SK-N-SH (cell line): ENCODE measurements around the gene SEMA3B. TPM values are rescaled to one million over a fixed set of nuclear protein-coding genes. Genes with fewer than 3 reads are reported as not detected.

Experiments used
- CTCF ChIA-PET: fragments of 300-600, 350-600 bp; formaldehyde crosslinking; extraction: SDS; loops from one replicate; lab custom pipeline; 2021; lab: Yijun Ruan, JAX
- POLR2A ChIA-PET: fragments of 350-600 bp; sonication (Branson Sonifier 250); formaldehyde crosslinking; extraction: SDS; loops from one replicate; lab custom pipeline; 2020; ENCODE audit warnings: antibody characterized with exemption, inconsistent platforms; lab: Yijun Ruan, JAX
- DNase-seq: peaks from one replicate; pipeline ENCODE4 v3.0.0; 2012
- H2AFZ ChIP-seq: fragments of 200-600 bp; sonication (generic); 2 replicates; pipeline ENCODE4 v1.8.1; 2016; ENCODE audit warnings: antibody characterized with exemption, mild to moderate bottlenecking, low read depth
- H3F3A ChIP-seq: fragments of 200-600 bp; sonication (generic); replicated peaks from 2 replicates; pipeline ENCODE3; 2016; ENCODE audit warnings: antibody characterized with exemption, mild to moderate bottlenecking; ENCODE audit not compliant: insufficient read depth
- H3K27ac ChIP-seq, 2 experiments: fragments of 200-500 bp in 1 of 2; fragments of 200-600 bp in 1 of 2; sonication (Bioruptor generic) in 1 of 2; sonication (generic), shearing (Covaris generic) in 1 of 2; 2 replicates each; pipeline versions ENCODE4 v1.5.1 to v1.6.1; 2014 to 2016; ENCODE audit warnings: low read depth in 2 of 2, inconsistent platforms in 1 of 2, low read length in 1 of 2, mild to moderate bottlenecking in 1 of 2, mixed read lengths in 1 of 2
- H3K27me3 ChIP-seq: fragments of 200-600 bp; sonication (generic), shearing (Covaris generic); 2 replicates; pipeline ENCODE4 v1.6.1; 2016; ENCODE audit warnings: mixed run types; ENCODE audit not compliant: insufficient read depth
- H3K36me3 ChIP-seq, 2 experiments: fragments of 200-500 bp in 1 of 2; fragments of 200-600 bp in 1 of 2; sonication (Bioruptor generic) in 1 of 2; sonication (generic) in 1 of 2; replicated peaks in 1 of 2; 2 replicates each; pipeline versions ENCODE3 to v1.5.1; 2014 to 2016; ENCODE audit warnings: low read length in 1 of 2, mild to moderate bottlenecking in 1 of 2; ENCODE audit not compliant: insufficient read depth in 2 of 2, control insufficient read depth in 1 of 2
- H3K4me1 ChIP-seq, 2 experiments: fragments of 200-500 bp in 1 of 2; fragments of 200-600 bp in 1 of 2; sonication (Bioruptor generic) in 1 of 2; sonication (generic), shearing (Covaris generic) in 1 of 2; 2 replicates each; pipeline versions ENCODE4 v1.5.1 to v1.6.1; 2014 to 2016; ENCODE audit warnings: low read depth in 1 of 2, low read length in 1 of 2, mixed run types in 1 of 2; ENCODE audit not compliant: insufficient read depth in 2 of 2, control insufficient read depth in 1 of 2
- H3K4me2 ChIP-seq: fragments of 200-600 bp; sonication (generic), shearing (Covaris generic); 2 replicates; pipeline ENCODE4 v1.6.1; 2017; ENCODE audit warnings: mixed run types
- H3K4me3 ChIP-seq, 2 experiments: fragments of 200-500 bp in 1 of 2; fragments of 200-600 bp in 1 of 2; sonication (Bioruptor generic) in 1 of 2; sonication (generic), shearing (Covaris generic) in 1 of 2; 2 replicates each; pipeline versions ENCODE4 v1.5.1 to v1.8.1; 2014 to 2016; ENCODE audit warnings: low read depth in 2 of 2, inconsistent platforms in 1 of 2, low read length in 1 of 2, mild to moderate bottlenecking in 1 of 2, mixed read lengths in 1 of 2, moderate library complexity in 1 of 2
- H3K79me2 ChIP-seq: fragments of 200-600 bp; sonication (generic); 2 replicates; pipeline ENCODE4 v1.8.1; 2017; ENCODE audit warnings: mild to moderate bottlenecking; ENCODE audit not compliant: insufficient read depth
- H3K9ac ChIP-seq: fragments of 200-600 bp; sonication (generic); 2 replicates; pipeline ENCODE4 v1.6.1; 2017; ENCODE audit warnings: mixed run types
- H3K9me2 ChIP-seq: fragments of 200-600 bp; sonication (generic); 2 replicates; pipeline ENCODE4 v1.6.1; 2017; ENCODE audit warnings: mixed run types
- H3K9me3 ChIP-seq: fragments of 200-600 bp; sonication (generic); 2 replicates; pipeline ENCODE4 v1.6.1; 2017; ENCODE audit warnings: mixed run types, mild to moderate bottlenecking, moderate library complexity
- H4K20me1 ChIP-seq: fragments of 200-600 bp; sonication (generic); 2 replicates; pipeline ENCODE4 v1.6.1; 2017; ENCODE audit warnings: mild to moderate bottlenecking, mixed run types; ENCODE audit not compliant: insufficient read depth
- CHD2 ChIP-seq: fragments of 150-350 bp; IDR thresholded peaks from 2 replicates; pipeline ENCODE4 v1.6.1; 2018; ENCODE audit warnings: low read length; ENCODE audit not compliant: partially characterized antibody
- FOXJ3 ChIP-seq: sonication (generic); formaldehyde crosslinking; IDR thresholded peaks from 2 replicates; pipeline ENCODE4 v1.5.1; 2020; ENCODE audit warnings: mild to moderate bottlenecking, missing genetic modification reagents
- JUND ChIP-seq: IDR thresholded peaks from 2 replicates; pipeline ENCODE4 v1.4.0; 2012
- RAD21 ChIP-seq: IDR thresholded peaks from 2 replicates; pipeline ENCODE4 v1.6.1; 2012; ENCODE audit warnings: mild to moderate bottlenecking, low read length
- RCOR1 ChIP-seq: fragments of 150-350 bp; IDR thresholded peaks from 2 replicates; pipeline ENCODE4 v1.6.1; 2017; ENCODE audit warnings: antibody characterized with exemption, low read length
- RXRA ChIP-seq: IDR thresholded peaks from 2 replicates; pipeline ENCODE4 v1.4.0; 2012; ENCODE audit warnings: low read depth, mild to moderate bottlenecking, borderline replicate concordance
- TAF1 ChIP-seq: IDR thresholded peaks from 2 replicates; pipeline ENCODE4 v1.6.1; 2012; ENCODE audit warnings: low read depth, mild to moderate bottlenecking, low read length, moderate library complexity, borderline replicate concordance
- TEAD4 ChIP-seq: IDR thresholded peaks from 2 replicates; pipeline ENCODE4 v1.4.0; 2012; ENCODE audit warnings: mild to moderate bottlenecking, borderline replicate concordance; ENCODE audit not compliant: insufficient read depth
- YY1 ChIP-seq: IDR thresholded peaks from 2 replicates; pipeline ENCODE4 v1.4.0; 2012; ENCODE audit warnings: low read depth, mild to moderate bottlenecking
- WGBS: methylation state at CpG from one replicate; pipeline ENCODE4 v1.1.6; 2017; ENCODE audit warnings: low lambda C conversion rate; 5-methylcytosine and 5-hydroxymethylcytosine counted together
- polyA plus RNA-seq, 3 experiments: library from polyadenylated mRNA; depleted of rRNA; stranded (reverse); fragments of >200 nt; gene quantifications; 2 replicates each; pipeline ENCODE4 v1.2.3, GENCODE V29; 2012
- TF ChIP-seq, protein P1 (sequence below): IDR thresholded peaks from 2 replicates; pipeline ENCODE4 v1.6.1; 2012; ENCODE audit warnings: mild to moderate bottlenecking, low read depth, low read length, moderate library complexity
- TF ChIP-seq, protein P2 (sequence below): IDR thresholded peaks from 2 replicates; pipeline ENCODE4; 2012
- TF ChIP-seq, protein P3 (sequence below): fragments of 150-350 bp; IDR thresholded peaks from 2 replicates; pipeline ENCODE4 v1.6.1; 2016; ENCODE audit warnings: mild to moderate bottlenecking, low read depth, low read length

SEMA3B gene
- polyA plus RNA-seq, 1 of the 3 experiments (the other 2 are of a cell fraction): 14.9 TPM

DNA sequence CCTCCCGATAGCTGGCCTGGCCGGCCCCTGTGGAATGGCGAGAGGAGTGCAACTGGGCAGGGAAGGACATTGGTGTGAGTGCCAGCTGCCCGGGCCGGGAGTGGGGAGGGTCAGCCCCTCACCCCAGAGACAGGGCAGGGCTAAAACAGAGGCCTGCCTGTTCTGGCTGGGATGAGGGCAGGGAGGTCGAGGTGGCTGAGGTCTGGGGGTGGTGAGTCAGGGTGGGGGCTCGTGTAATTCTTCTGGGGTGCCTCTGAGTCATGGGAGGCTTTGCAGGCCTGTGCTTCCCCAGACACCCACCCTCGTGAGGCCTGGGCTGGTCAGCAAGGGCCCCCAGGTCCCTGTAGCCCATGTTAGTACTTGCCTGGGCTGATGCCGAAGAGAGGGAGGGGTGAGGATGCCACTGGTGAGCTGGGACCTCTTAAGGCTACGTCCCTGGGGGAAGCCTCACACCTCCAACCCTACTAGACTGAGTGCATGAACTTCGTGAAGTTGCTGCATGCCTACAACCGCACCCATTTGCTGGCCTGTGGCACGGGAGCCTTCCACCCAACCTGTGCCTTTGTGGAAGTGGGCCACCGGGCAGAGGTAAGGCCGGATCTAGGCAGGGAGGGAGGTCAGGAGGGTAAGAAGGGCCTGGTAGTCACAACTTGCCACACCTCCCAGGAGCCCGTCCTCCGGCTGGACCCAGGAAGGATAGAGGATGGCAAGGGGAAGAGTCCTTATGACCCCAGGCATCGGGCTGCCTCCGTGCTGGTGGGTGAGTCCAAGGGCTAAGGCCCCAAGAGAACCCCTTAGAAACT lies 1.7 kb downstream of the SEMA3B start:
- no peaks in the 10 kb centered on the region for H3K9me2 ChIP-seq
- H3K27ac ChIP-seq: no peak overlapping the region
- H3K4me3 ChIP-seq: no peak overlapping the region
- no peaks in the 10 kb centered on the region for H3K36me3 ChIP-seq
- 0 out of 2 replicates have a peak, but pooled peaks cover 14% of the 10 kb centered on the region for H3K27me3 ChIP-seq
- H2AFZ ChIP-seq: no peak overlapping the region
- H3F3A ChIP-seq: peaks cover 18% of the 10 kb centered on the region
- no peak overlapping the region for H3K9ac ChIP-seq
- peak overlapping the region; percentile 45; the same call in 1 of the 2 replicates for H3K4me2 ChIP-seq
- DNase-seq: no peak
- 74% methylated on average over 8 of the region's 19 CpGs for WGBS
- ChIA-PET CTCF (interaction anchor here (0.8 to 12.2 kb wide), 8 partner anchors 11 to 157 kb away, joined by 3 to 206 read pairs (median 12); partner anchors contain the start of gene GNAT1), POLR2A (no interaction called here)
- no peaks in the 10 kb centered on the region for H3K79me2 ChIP-seq
- H4K20me1 ChIP-seq: no peaks in the 10 kb centered on the region
- H3K9me3 ChIP-seq: no peaks in the 10 kb centered on the region
- H3K4me1 ChIP-seq: peaks cover 11 to 26% of the 10 kb centered on the region in 2 experiments; a peak in 2 of 4 replicates
- TF ChIP-seq, protein P1, sequence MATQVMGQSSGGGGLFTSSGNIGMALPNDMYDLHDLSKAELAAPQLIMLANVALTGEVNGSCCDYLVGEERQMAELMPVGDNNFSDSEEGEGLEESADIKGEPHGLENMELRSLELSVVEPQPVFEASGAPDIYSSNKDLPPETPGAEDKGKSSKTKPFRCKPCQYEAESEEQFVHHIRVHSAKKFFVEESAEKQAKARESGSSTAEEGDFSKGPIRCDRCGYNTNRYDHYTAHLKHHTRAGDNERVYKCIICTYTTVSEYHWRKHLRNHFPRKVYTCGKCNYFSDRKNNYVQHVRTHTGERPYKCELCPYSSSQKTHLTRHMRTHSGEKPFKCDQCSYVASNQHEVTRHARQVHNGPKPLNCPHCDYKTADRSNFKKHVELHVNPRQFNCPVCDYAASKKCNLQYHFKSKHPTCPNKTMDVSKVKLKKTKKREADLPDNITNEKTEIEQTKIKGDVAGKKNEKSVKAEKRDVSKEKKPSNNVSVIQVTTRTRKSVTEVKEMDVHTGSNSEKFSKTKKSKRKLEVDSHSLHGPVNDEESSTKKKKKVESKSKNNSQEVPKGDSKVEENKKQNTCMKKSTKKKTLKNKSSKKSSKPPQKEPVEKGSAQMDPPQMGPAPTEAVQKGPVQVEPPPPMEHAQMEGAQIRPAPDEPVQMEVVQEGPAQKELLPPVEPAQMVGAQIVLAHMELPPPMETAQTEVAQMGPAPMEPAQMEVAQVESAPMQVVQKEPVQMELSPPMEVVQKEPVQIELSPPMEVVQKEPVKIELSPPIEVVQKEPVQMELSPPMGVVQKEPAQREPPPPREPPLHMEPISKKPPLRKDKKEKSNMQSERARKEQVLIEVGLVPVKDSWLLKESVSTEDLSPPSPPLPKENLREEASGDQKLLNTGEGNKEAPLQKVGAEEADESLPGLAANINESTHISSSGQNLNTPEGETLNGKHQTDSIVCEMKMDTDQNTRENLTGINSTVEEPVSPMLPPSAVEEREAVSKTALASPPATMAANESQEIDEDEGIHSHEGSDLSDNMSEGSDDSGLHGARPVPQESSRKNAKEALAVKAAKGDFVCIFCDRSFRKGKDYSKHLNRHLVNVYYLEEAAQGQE: no peak
- TF ChIP-seq RCOR1 (no peak), YY1 (no peak), FOXJ3 (CRISPR knock-in tag) (no peak), JUND (no peak), RAD21 (no peak), TAF1 (no peak), CHD2 (no peak), TEAD4 (no peak), RXRA (no peak)
- TF ChIP-seq, protein P2, sequence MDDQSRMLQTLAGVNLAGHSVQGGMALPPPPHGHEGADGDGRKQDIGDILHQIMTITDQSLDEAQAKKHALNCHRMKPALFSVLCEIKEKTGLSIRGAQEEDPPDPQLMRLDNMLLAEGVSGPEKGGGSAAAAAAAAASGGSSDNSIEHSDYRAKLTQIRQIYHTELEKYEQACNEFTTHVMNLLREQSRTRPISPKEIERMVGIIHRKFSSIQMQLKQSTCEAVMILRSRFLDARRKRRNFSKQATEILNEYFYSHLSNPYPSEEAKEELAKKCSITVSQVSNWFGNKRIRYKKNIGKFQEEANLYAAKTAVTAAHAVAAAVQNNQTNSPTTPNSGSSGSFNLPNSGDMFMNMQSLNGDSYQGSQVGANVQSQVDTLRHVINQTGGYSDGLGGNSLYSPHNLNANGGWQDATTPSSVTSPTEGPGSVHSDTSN: no peak
- TF ChIP-seq, protein P3, sequence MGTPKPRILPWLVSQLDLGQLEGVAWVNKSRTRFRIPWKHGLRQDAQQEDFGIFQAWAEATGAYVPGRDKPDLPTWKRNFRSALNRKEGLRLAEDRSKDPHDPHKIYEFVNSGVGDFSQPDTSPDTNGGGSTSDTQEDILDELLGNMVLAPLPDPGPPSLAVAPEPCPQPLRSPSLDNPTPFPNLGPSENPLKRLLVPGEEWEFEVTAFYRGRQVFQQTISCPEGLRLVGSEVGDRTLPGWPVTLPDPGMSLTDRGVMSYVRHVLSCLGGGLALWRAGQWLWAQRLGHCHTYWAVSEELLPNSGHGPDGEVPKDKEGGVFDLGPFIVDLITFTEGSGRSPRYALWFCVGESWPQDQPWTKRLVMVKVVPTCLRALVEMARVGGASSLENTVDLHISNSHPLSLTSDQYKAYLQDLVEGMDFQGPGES: no peak
- TF ChIP-seq, all 33 proteins: peak for 0
